GM21381 (cell line): Measurements from ENCODE around the gene PITPNC1.
"Not testable (repeated sequence)": the region's sequence is repeated elsewhere in the genome, so short reads cannot be mapped to it uniquely, and the experiment has no call there.

Source experiments
- ATAC-seq: cut with Tn5 transposase; IDR thresholded peaks from one replicate; pipeline ENCODE4 v1.9.1; 2021; ENCODE audit warnings: mild to moderate bottlenecking, moderate library complexity; ENCODE audit not compliant: unreplicated experiment

The PITPNC1 gene

GRCh38 chr17:67671493-67671892 lies 294.4 kb downstream of the PITPNC1 start:
- no peak for ATAC-seq

GRCh38 chr17:67672592-67673335 lies 295.7 kb downstream of the PITPNC1 start:
- ATAC-seq: no peak

- ATAC-seq: no peak
Measured at GRCh38 chr17:67675481-67675880, 298.4 kb downstream of the PITPNC1 start.

GRCh38 chr17:67676305-67676704 lies 299.2 kb downstream of the PITPNC1 start:
- ATAC-seq: no peak

- ATAC-seq: no peak
Measured at GRCh38 chr17:67678414-67678813, 301.3 kb downstream of the PITPNC1 start.

- no peak for ATAC-seq
Measured at GRCh38 chr17:67679225-67679624, 302.1 kb downstream of the PITPNC1 start.

GRCh38 chr17:67679721-67680120 lies 302.6 kb downstream of the PITPNC1 start:
- no peak for ATAC-seq

- ATAC-seq: no peak
Measured at GRCh38 chr17:67680445-67681224, 303.6 kb downstream of the PITPNC1 start.

- ATAC-seq: no peak
Measured at GRCh38 chr17:67682196-67682595, 305.1 kb downstream of the PITPNC1 start.

- ATAC-seq: no peak
Measured at GRCh38 chr17:67685351-67685750, 308.3 kb downstream of the PITPNC1 start.

GRCh38 chr17:67686241-67686640 lies 309.2 kb downstream of the PITPNC1 start:
- ATAC-seq: no peak

- no peak for ATAC-seq
Measured at GRCh38 chr17:67687511-67687910, 310.4 kb downstream of the PITPNC1 start.

- no peak for ATAC-seq
Measured at GRCh38 chr17:67689534-67690177, 312.6 kb downstream of the PITPNC1 start.

- no peak for ATAC-seq
Measured at GRCh38 chr17:67693811-67694210, 316.7 kb downstream of the PITPNC1 start.

- no peak for ATAC-seq
Measured at GRCh38 chr17:67696347-67696746, 319.3 kb downstream of the PITPNC1 start.

GRCh38 chr17:67696853-67697498 lies 319.9 kb downstream of the PITPNC1 start:
- no peak for ATAC-seq

- ATAC-seq: no peak
Measured at GRCh38 chr17:67700037-67700724, 323.1 kb downstream of the PITPNC1 start.

GRCh38 chr17:67700725-67701119 lies 323.6 kb downstream of the PITPNC1 start:
- ATAC-seq: no peak

GRCh38 chr17:67702861-67703260 lies 325.8 kb downstream of the PITPNC1 start:
- ATAC-seq: not testable (repeated sequence)

- no peak for ATAC-seq
Measured at GRCh38 chr17:67707442-67707841, 330.4 kb downstream of the PITPNC1 start.

GRCh38 chr17:67708378-67708777 lies 331.3 kb downstream of the PITPNC1 start:
- ATAC-seq: no peak
